Liver (tissue), 3 donors: Measurements from ENCODE around the gene LCN2.

Source experiments
- EGR1 ChIP-seq, 2 donors: IDR thresholded peaks; 2 replicates each; pipeline ENCODE4 v1.6.1; 2016 to 2018; ENCODE audit warnings: antibody characterized with exemption in 2 of 2, low read depth in 2 of 2
- JUND ChIP-seq, 2 donors: IDR thresholded peaks; 2 replicates each; pipeline ENCODE4 v1.6.1; 2016; ENCODE audit warnings: antibody characterized with exemption in 2 of 2
- SP1 ChIP-seq: IDR thresholded peaks from 2 replicates; pipeline ENCODE4 v1.6.1; 2018; ENCODE audit warnings: antibody characterized with exemption, mild to moderate bottlenecking
- YY1 ChIP-seq: IDR thresholded peaks from 2 replicates; pipeline ENCODE4 v1.6.1; 2016; ENCODE audit warnings: antibody characterized with exemption, mild to moderate bottlenecking
- TF ChIP-seq, protein P1 (sequence below): IDR thresholded peaks from 2 replicates; pipeline ENCODE4 v1.6.1; 2016; ENCODE audit warnings: antibody characterized with exemption
- TF ChIP-seq, protein P2 (sequence below): fragments of 150-350 bp; IDR thresholded peaks from 2 replicates; pipeline ENCODE4 v1.5.1; 2017; ENCODE audit warnings: improper control_type of control experiment, low read depth, low read length; ENCODE audit not compliant: missing input control
- donor health status: healthy.
- donor health status: healthy.

GRCh38 chr9:128141604-128142003 lies 7.6 kb upstream of the LCN2 start:
- TF ChIP-seq, protein P1, sequence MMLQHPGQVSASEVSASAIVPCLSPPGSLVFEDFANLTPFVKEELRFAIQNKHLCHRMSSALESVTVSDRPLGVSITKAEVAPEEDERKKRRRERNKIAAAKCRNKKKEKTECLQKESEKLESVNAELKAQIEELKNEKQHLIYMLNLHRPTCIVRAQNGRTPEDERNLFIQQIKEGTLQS = no peak
- TF ChIP-seq, protein P2, sequence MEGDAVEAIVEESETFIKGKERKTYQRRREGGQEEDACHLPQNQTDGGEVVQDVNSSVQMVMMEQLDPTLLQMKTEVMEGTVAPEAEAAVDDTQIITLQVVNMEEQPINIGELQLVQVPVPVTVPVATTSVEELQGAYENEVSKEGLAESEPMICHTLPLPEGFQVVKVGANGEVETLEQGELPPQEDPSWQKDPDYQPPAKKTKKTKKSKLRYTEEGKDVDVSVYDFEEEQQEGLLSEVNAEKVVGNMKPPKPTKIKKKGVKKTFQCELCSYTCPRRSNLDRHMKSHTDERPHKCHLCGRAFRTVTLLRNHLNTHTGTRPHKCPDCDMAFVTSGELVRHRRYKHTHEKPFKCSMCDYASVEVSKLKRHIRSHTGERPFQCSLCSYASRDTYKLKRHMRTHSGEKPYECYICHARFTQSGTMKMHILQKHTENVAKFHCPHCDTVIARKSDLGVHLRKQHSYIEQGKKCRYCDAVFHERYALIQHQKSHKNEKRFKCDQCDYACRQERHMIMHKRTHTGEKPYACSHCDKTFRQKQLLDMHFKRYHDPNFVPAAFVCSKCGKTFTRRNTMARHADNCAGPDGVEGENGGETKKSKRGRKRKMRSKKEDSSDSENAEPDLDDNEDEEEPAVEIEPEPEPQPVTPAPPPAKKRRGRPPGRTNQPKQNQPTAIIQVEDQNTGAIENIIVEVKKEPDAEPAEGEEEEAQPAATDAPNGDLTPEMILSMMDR = no peak
- TF ChIP-seq YY1 (no peak), SP1 (no peak), JUND (IDR thresholded peaks at IDR 0.05) (no peak), EGR1 (IDR thresholded peaks at IDR 0.05; ENCODE audit: low read depth in 2 of 2) (no peak)
